Thoracic aorta (tissue), 2 donors: ENCODE results near the gene ALDH3B1. TPM values are rescaled to one million over a fixed set of nuclear protein-coding genes. Genes with fewer than 3 reads are reported as not detected.

Experiments
- ATAC-seq: fragments of 150-250 bp; one replicate; pipeline ENCODE4 v1.8.0; 2017; ENCODE audit warnings: low read depth; ENCODE audit not compliant: insufficient number of reproducible peaks, low FRiP score
- DNase-seq: peaks from one replicate; pipeline ENCODE4 v3.0.0-alpha.2; 2020; ENCODE audit warnings: low spot score
- H3K27ac ChIP-seq, 2 donors: fragments of 200-600 bp; sonication (generic); 1 replicate in 1 of 2; 2 replicates in 1 of 2; pipeline ENCODE4 v1.5.1; 2016; ENCODE audit warnings: mild to moderate bottlenecking in 2 of 2, moderate library complexity in 2 of 2
- H3K27me3 ChIP-seq: fragments of 200-600 bp; sonication (generic); replicated peaks from 2 replicates; pipeline ENCODE4 v1.6.0; 2016; ENCODE audit warnings: mild to moderate bottlenecking; ENCODE audit not compliant: insufficient read depth
- H3K36me3 ChIP-seq: fragments of 200-600 bp; sonication (generic); one replicate; pipeline ENCODE4 v1.5.1; 2016
- H3K4me1 ChIP-seq, 2 donors: fragments of 200-600 bp; sonication (generic); 1 replicate in 1 of 2; 2 replicates in 1 of 2; pipeline versions ENCODE4 v1.5.1 to v1.6.0; 2016; ENCODE audit warnings: low read depth in 2 of 2, mild to moderate bottlenecking in 1 of 2; ENCODE audit not compliant: control insufficient read depth in 1 of 2
- H3K4me3 ChIP-seq: fragments of 200-600 bp; sonication (generic); 2 replicates; pipeline ENCODE4 v1.5.1; 2016; ENCODE audit warnings: mild to moderate bottlenecking
- H3K9me3 ChIP-seq: fragments of 200-600 bp; sonication (generic); 2 replicates; pipeline ENCODE4 v1.5.1; 2016
- CTCF ChIP-seq: fragments of 200-600 bp; sonication (generic); IDR thresholded peaks from one replicate; pipeline ENCODE4 v1.5.1; 2019; ENCODE audit warnings: antibody characterized with exemption
- total RNA-seq, 2 donors: library from RNA; depleted of rRNA; stranded (reverse); fragments of >200 nt; gene quantifications; one replicate each; pipeline versions ENCODE4 v1.1.0 to v1.2.3, GENCODE V29; 2016

ALDH3B1 gene
- total RNA-seq, 2 donors from 2014 or later, result 17.6 to 24.2 TPM

GRCh38 chr11:68032997-68033707 lies 23.0 kb downstream of the ALDH3B1 start:
- no peak for TF ChIP-seq CTCF
- peaks cover 26 to 34% of the 10 kb centered on the region in 2 donors for H3K4me1 ChIP-seq
- ATAC-seq, result no peak
- no peaks in the 10 kb centered on the region for H3K27me3 ChIP-seq
- H3K4me3 ChIP-seq, result no peak overlapping the region
- no peak overlapping the region for H3K27ac ChIP-seq
- no peaks in the 10 kb centered on the region for H3K9me3 ChIP-seq
- peaks cover 9% of the 10 kb centered on the region for H3K36me3 ChIP-seq
- DNase-seq, result no peak

GRCh38 chr11:68033708-68034045 lies 23.6 kb downstream of the ALDH3B1 start:
- H3K9me3 ChIP-seq, result no peaks in the 10 kb centered on the region
- TF ChIP-seq CTCF, result no peak
- H3K27me3 ChIP-seq, result no peaks in the 10 kb centered on the region
- DNase-seq, result no peak
- peaks cover 9% of the 10 kb centered on the region for H3K36me3 ChIP-seq
- H3K27ac ChIP-seq, result no peak overlapping the region
- H3K4me3 ChIP-seq, result no peak overlapping the region
- ATAC-seq, result no peak
- peaks cover 28 to 40% of the 10 kb centered on the region in 2 donors for H3K4me1 ChIP-seq

- DNase-seq (no peak), ATAC-seq (no peak)
- H3K9me3 ChIP-seq, result no peaks in the 10 kb centered on the region
- TF ChIP-seq CTCF, result no peak
- peaks cover 9% of the 10 kb centered on the region for H3K36me3 ChIP-seq
- H3K27ac ChIP-seq, result no peak overlapping the region
- H3K27me3 ChIP-seq, result no peaks in the 10 kb centered on the region
- no peak overlapping the region for H3K4me3 ChIP-seq
- H3K4me1 ChIP-seq, result peaks cover 32 to 43% of the 10 kb centered on the region in 2 donors
Observed at GRCh38 chr11:68035266-68035876, 25.2 kb downstream of the ALDH3B1 start.

GRCh38 chr11:68036141-68036716 lies 26.1 kb downstream of the ALDH3B1 start:
- Histone ChIP-seq H3K9me3 (no peaks in the 10 kb centered on the region), H3K4me3 (no peak overlapping the region), H3K4me1 (peaks cover 31 to 48% of the 10 kb centered on the region in 2 donors), H3K27ac (peak overlapping the region; percentile 6 to 72), H3K36me3 (peaks cover 9% of the 10 kb centered on the region), H3K27me3 (no peaks in the 10 kb centered on the region)
- ATAC-seq (no peak), DNase-seq (no peak)
- TF ChIP-seq CTCF, result no peak

- Histone ChIP-seq H3K27ac (peak overlapping the region; percentile 6 to 72), H3K4me1 (peaks cover 29 to 48% of the 10 kb centered on the region in 2 donors)
Observed at GRCh38 chr11:68036717-68037239, 26.7 kb downstream of the ALDH3B1 start.

More at GRCh38 chr11:68036717-68037239, 26.7 kb downstream of the ALDH3B1 start:
- no peak for DNase-seq
- Histone ChIP-seq H3K9me3 (no peaks in the 10 kb centered on the region), H3K36me3 (peaks cover 13% of the 10 kb centered on the region), H3K27me3 (no peaks in the 10 kb centered on the region), H3K4me3 (no peak overlapping the region)
- ATAC-seq, result no peak
- TF ChIP-seq CTCF, result no peak
